ENCODE measurements around the gene PMPCA. TPM values are rescaled to one million over a fixed set of nuclear protein-coding genes. Genes with fewer than 3 reads are reported as not detected.

The PMPCA gene
- total RNA-seq, 1 experiment from 2014 or later: 94.5 TPM

GRCh38 chr9:136451221-136451877 lies 40.9 kb downstream of the PMPCA start:
- Histone ChIP-seq H3K4me1 (ENCODE audit: insufficient read depth, low read length) (no peaks in the 10 kb centered on the region), H2BK5ac (ENCODE audit: insufficient read length, low read length) (no peak overlapping the region), H3K27ac (ENCODE audit: insufficient read length, low read depth, low read length) (no peak overlapping the region), H2BK15ac (ENCODE audit: low read depth, low read length) (no peak overlapping the region), H3K18ac (ENCODE audit: insufficient read length, low read depth, low read length) (no peak overlapping the region), H3T11ph (ENCODE audit: low read length) (no peak overlapping the region), H3K4me2 (ENCODE audit: insufficient read depth, insufficient read length, low read length) (no peak overlapping the region), H4K20me1 (ENCODE audit: control insufficient read depth, insufficient read depth, insufficient read length) (no peaks in the 10 kb centered on the region), H3K56ac (ENCODE audit: insufficient read length, low read depth, low read length) (no peak overlapping the region), H4K8ac (replicated peaks; ENCODE audit: insufficient read length, low read depth, low read length) (no peak overlapping the region), H4K5ac (ENCODE audit: insufficient read length, low read depth, low read length) (no peak overlapping the region), H3K79me2 (ENCODE audit: insufficient read depth, low read length) (no peaks in the 10 kb centered on the region), H2BK20ac (ENCODE audit: low read depth, low read length, poor library complexity, severe bottlenecking) (no peak overlapping the region), H4K91ac (ENCODE audit: insufficient read length, low read depth, low read length) (no peak overlapping the region), H2BK12ac (ENCODE audit: insufficient read length, low read depth, low read length) (no peak overlapping the region), H3K23me2 (ENCODE audit: insufficient read length, low read depth, low read length, poor library complexity, severe bottlenecking) (no peaks in the 10 kb centered on the region), H3K9ac (ENCODE audit: extremely low read depth, insufficient read length, low read length) (no peak overlapping the region), H3K79me1 (ENCODE audit: insufficient read depth, low read depth, low read length, poor library complexity, severe bottlenecking) (no peaks in the 10 kb centered on the region), H2AFZ (ENCODE audit: low read length) (no peak overlapping the region), H3K23ac (ENCODE audit: insufficient read length, low read depth, low read length) (no peak overlapping the region), H3K27me3 (ENCODE audit: insufficient read depth, low read length) (no peaks in the 10 kb centered on the region), H2BK120ac (ENCODE audit: low read depth, low read length, poor library complexity, severe bottlenecking) (no peak overlapping the region), H3K9me3 (ENCODE audit: control insufficient read depth, low read depth, low read length) (no peaks in the 10 kb centered on the region), H3K14ac (ENCODE audit: insufficient read depth, low read length) (no peak overlapping the region), H2AK5ac (ENCODE audit: insufficient read length, low read length) (no peak overlapping the region), H3K4ac (ENCODE audit: low read depth, low read length) (no peak overlapping the region)
- Mint-ChIP-seq H3K4me3 (no peak overlapping the region), H3K27me3 (ENCODE audit: low read depth) (no peaks in the 10 kb centered on the region), H3K9me3 (no peaks in the 10 kb centered on the region), H3K4me1 (no peaks in the 10 kb centered on the region), H3K36me3 (ENCODE audit: insufficient read depth in 1 of 3, low read depth in 3 of 3) (peaks cover 51 to 88% (median 84%) of the 10 kb centered on the region in 3 experiments; a peak in 6 of 7 replicates), H3K27ac (0 out of 7 replicates have a peak overlapping the region, but pooled peaks of 1 of the 3 experiments have one; percentile 11)
- no peak for DNase-seq
- WGBS (ENCODE audit: extremely low coverage, insufficient read length, low lambda C conversion rate): no CpG with 5 or more reads among the region's 26 CpGs
- TF ChIP-seq, protein P1, sequence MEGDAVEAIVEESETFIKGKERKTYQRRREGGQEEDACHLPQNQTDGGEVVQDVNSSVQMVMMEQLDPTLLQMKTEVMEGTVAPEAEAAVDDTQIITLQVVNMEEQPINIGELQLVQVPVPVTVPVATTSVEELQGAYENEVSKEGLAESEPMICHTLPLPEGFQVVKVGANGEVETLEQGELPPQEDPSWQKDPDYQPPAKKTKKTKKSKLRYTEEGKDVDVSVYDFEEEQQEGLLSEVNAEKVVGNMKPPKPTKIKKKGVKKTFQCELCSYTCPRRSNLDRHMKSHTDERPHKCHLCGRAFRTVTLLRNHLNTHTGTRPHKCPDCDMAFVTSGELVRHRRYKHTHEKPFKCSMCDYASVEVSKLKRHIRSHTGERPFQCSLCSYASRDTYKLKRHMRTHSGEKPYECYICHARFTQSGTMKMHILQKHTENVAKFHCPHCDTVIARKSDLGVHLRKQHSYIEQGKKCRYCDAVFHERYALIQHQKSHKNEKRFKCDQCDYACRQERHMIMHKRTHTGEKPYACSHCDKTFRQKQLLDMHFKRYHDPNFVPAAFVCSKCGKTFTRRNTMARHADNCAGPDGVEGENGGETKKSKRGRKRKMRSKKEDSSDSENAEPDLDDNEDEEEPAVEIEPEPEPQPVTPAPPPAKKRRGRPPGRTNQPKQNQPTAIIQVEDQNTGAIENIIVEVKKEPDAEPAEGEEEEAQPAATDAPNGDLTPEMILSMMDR (conservative IDR thresholded peaks at IDR 0.05): peak; percentile 32; the same call in 2 of the 3 replicates
